Heart left ventricle (tissue), 16 donors: ENCODE data around the gene TGM1. TPM values are rescaled to one million over a fixed set of nuclear protein-coding genes. Genes with fewer than 3 reads are reported as not detected.
A peak's percentile ranks its signal among the peaks of the same experiment; 100 is the strongest.

Experiments used
- ATAC-seq, 4 donors: fragments of 200-7000 bp; cut with Tn5 transposase; one replicate each; pipeline ENCODE4 v1.9.1; 2020 to 2022; ENCODE audit warnings: moderate library complexity in 4 of 4, mild to moderate bottlenecking in 3 of 4, moderate number of reproducible peaks in 1 of 4
- DNase-seq, 5 donors: peaks; one replicate each; pipeline ENCODE4 v3.0.0-alpha.2; 2020
- H3K27ac ChIP-seq, 12 donors: fragments of 200-600 bp; sonication (generic) in 4 of 12; one replicate each; pipeline versions ENCODE4 v1.5.0 to v1.8.0; 2016 to 2022; ENCODE audit warnings: mild to moderate bottlenecking in 2 of 12
- H3K27me3 ChIP-seq, 9 donors: fragments of 200-600 bp; sonication (generic) in 2 of 9; one replicate each; pipeline versions ENCODE4 v1.5.1 to v1.8.0; 2016 to 2022; ENCODE audit warnings: mild to moderate bottlenecking in 3 of 9
- H3K36me3 ChIP-seq, 9 donors: fragments of 200-600 bp; sonication (generic) in 2 of 9; one replicate each; pipeline versions ENCODE4 v1.5.0 to v1.8.0; 2018 to 2022; ENCODE audit warnings: mild to moderate bottlenecking in 2 of 9
- H3K4me1 ChIP-seq, 12 donors: fragments of 200-600 bp; sonication (generic) in 4 of 12; one replicate each; pipeline versions ENCODE4 v1.5.0 to v1.8.0; 2016 to 2022; ENCODE audit warnings: mild to moderate bottlenecking in 3 of 12
- H3K4me3 ChIP-seq, 12 donors: fragments of 200-600 bp; sonication (generic) in 4 of 12; one replicate each; pipeline versions ENCODE4 v1.5.0 to v1.8.0; 2017 to 2022; ENCODE audit warnings: mild to moderate bottlenecking in 9 of 12, moderate library complexity in 4 of 12
- H3K9me3 ChIP-seq, 12 donors: fragments of 200-600 bp; sonication (generic) in 4 of 12; one replicate each; pipeline versions ENCODE4 v1.5.0 to v1.8.0; 2016 to 2022; ENCODE audit warnings: mild to moderate bottlenecking in 1 of 12
- POLR2A ChIP-seq, 2 donors: fragments of 450-650 bp; IDR thresholded peaks; one replicate each; pipeline ENCODE4 v1.6.1; 2017; ENCODE audit warnings: antibody characterized with exemption in 2 of 2, mild to moderate bottlenecking in 2 of 2, moderate library complexity in 2 of 2
- WGBS, 4 donors: extraction: QIAGEN DNeasy Blood & Tissue Kit in 2 of 4; methylation state at CpG; one replicate each; pipeline versions ENCODE4 v1.1.5 to v1.1.7; 2013 to 2018; 5-methylcytosine and 5-hydroxymethylcytosine counted together
- intact Hi-C, 10 donors: fragments of 100-400 bp; cut with DNase I; formaldehyde crosslinking; loops; one replicate each; pipeline versions ENCODE4 v1.11.1 to v1.14.2; 2022
- polyA plus RNA-seq, 2 donors: library from polyadenylated mRNA; stranded (reverse); fragments of 200-250 nt; gene quantifications; one replicate each; pipeline ENCODE4 v1.2.3, GENCODE V29; 2013
- total RNA-seq, 9 donors: library from RNA; depleted of rRNA in 2 of 9; stranded (reverse); fragments of >200 nt in 2 of 9; fragmentation: NEBNext Ultra II Directional in 3 of 9; extraction: Animal tissue kit (Norgen Biotek cat#: 25700) in 3 of 9; gene quantifications; one replicate each; pipeline versions ENCODE4 v1.1.0 to v1.2.4, GENCODE V29; 2016 to 2023
- TF ChIP-seq, protein P1 (sequence below), 12 donors: fragments of 200-600 bp; sonication (generic) in 4 of 12; IDR thresholded peaks; one replicate each; pipeline versions ENCODE4 v1.5.0 to v1.8.0; 2018 to 2022; ENCODE audit warnings: antibody characterized with exemption in 12 of 12, mild to moderate bottlenecking in 5 of 12
- donor health status: ischemic (EF 13 %, LVEDD 7.1; RV severe dilation, severe dysfunction).
- donor health status: healthy with polysubstance abuse.
- donor health status: DM: no; HTN: yes; CAD: no.
- donor health status: DM: no; HTN: no; CAD: no.
- donor health status: ischemic (EF 25% LVEDD 6.9; RV normal size, moderate dysfunction).
- donor health status: ischemic (EF 25% LVEDD 5.7; RV mildly dilated, moderate dysfunction).
- donor health status: healthy.
- donor health status: DM: yes; HTN: yes; CAD: no.
- donor health status: ischemic (EF 35%, LVEDD 5.7; RV mildly dilated, moderate dysfunction).
- donor health status: nonischemic (EF 11% LVEDD 7.7; RV severe dilation, severe dysfunction).
- donor health status: DM: yes; HTN: yes; CAD: no.
- donor health status: PGD.
- donor health status: ischemic (EF 29% LVEDD 5.4; RV normal size, mild dysfunction).
- donor health status: nonischemic (EF 23%, LVEDD 6.1; RV moderate dilation, normal function).

TGM1 gene
- total and polyA plus RNA-seq, 11 donors = 0.52 to 38.9 (median 0.98) TPM; not detected in 3

DNA sequence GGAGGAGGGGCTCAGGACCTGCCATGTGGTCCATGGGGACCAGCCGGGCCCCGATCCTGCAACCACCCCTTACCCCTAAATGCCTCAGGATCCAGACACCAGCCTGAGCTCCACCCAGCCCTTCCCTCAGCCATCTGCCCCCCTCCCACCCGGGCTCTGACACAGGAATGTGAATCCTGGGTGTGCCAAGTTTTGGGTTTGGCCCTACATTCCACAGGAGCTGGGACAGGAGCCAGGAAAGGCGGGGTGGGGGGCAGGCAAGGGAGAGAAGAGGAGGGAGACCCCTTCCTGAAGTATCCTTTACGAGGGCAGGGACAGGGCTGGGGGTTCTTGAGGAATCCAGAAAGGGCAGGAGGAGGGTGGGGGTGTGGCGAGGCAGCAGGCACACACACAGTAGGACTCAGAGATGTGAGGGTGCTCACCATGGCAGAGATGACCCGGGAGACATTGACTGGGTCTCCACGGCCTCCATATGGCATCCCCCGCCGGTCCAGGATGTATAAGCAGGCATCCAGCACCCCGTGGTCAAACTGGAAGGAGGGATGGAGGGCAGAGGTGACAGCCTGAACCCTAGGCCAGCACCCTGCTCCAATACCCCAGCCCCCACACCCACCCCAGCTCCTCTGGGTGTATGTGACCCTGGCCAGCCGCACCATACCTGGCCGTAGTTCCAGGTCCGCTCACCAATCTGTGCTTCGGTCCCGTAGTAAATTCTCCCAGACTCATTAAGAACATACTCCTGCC lies 3.5 kb downstream of the TGM1 start:
- TF ChIP-seq, protein P1, sequence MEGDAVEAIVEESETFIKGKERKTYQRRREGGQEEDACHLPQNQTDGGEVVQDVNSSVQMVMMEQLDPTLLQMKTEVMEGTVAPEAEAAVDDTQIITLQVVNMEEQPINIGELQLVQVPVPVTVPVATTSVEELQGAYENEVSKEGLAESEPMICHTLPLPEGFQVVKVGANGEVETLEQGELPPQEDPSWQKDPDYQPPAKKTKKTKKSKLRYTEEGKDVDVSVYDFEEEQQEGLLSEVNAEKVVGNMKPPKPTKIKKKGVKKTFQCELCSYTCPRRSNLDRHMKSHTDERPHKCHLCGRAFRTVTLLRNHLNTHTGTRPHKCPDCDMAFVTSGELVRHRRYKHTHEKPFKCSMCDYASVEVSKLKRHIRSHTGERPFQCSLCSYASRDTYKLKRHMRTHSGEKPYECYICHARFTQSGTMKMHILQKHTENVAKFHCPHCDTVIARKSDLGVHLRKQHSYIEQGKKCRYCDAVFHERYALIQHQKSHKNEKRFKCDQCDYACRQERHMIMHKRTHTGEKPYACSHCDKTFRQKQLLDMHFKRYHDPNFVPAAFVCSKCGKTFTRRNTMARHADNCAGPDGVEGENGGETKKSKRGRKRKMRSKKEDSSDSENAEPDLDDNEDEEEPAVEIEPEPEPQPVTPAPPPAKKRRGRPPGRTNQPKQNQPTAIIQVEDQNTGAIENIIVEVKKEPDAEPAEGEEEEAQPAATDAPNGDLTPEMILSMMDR (IDR thresholded peaks at IDR 0.05) = no peak
- TF ChIP-seq POLR2A (IDR thresholded peaks at IDR 0.05) = no peak
- peak in 1 of 5 donors; percentile 25 for DNase-seq
- H3K27me3 ChIP-seq = no peaks in the 10 kb centered on the region
- no peak overlapping the region for H3K27ac ChIP-seq
- ATAC-seq = peak in 1 of 4 donors; percentile 11
- H3K4me1 ChIP-seq = no peaks in the 10 kb centered on the region
- WGBS, 4 donors = 74 to 81% (median 78%) methylated on average over 14 to 16 of the region's 16 CpGs
- intact Hi-C loops = no loop called here
- H3K4me3 ChIP-seq = no peak overlapping the region
- H3K9me3 ChIP-seq = no peaks in the 10 kb centered on the region
- H3K36me3 ChIP-seq = no peaks in the 10 kb centered on the region

DNA sequence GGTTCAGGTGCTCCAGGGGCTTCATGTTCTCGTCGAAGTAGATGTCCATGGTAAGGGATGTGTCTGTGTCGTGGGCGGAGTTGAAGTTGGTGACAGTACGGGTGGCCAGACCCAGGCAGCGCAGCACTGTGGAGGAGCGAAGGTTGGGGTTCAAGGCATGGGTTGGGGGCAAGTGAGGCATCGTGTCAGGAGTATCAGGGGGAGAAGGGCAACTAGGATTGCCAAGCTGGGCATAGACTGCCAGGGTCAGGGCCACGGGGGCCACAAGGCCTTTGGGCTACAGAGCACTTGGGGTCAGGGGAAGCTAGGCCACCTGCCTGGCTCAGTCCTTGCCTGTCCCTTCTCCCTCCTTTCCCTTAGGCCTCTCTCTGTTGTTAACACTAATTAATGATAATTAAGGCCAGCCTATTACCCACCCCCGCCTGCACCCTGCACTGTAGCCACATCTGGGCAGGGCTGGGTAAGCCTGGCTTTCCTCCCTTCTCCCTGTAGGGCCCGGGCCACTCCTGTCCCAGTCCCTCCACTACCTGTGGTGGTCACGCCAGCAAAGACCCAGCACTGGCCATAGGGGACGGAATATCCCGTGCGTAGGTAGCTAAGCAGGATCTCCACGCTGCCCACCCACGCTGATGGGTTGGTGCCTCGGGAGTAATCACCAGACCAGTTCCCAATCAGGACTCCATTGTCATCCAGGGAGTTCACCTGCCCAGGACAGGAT lies 4.3 kb downstream of the TGM1 start:
- ATAC-seq (no peak), DNase-seq (no peak)
- Histone ChIP-seq H3K4me3 (no peak overlapping the region), H3K4me1 (no peaks in the 10 kb centered on the region), H3K36me3 (peaks cover 0 to 1% (median 0%) of the 10 kb centered on the region in 9 donors), H3K9me3 (no peaks in the 10 kb centered on the region), H3K27me3 (no peaks in the 10 kb centered on the region), H3K27ac (no peak overlapping the region)
- TF ChIP-seq POLR2A (IDR thresholded peaks at IDR 0.05) = no peak
- TF ChIP-seq, protein P1 (IDR thresholded peaks at IDR 0.05) = no peak
- 90 to 93% (median 92%) methylated on average over 18 of the region's 18 CpGs for WGBS, 4 donors
- intact Hi-C loops = no loop called here

DNA sequence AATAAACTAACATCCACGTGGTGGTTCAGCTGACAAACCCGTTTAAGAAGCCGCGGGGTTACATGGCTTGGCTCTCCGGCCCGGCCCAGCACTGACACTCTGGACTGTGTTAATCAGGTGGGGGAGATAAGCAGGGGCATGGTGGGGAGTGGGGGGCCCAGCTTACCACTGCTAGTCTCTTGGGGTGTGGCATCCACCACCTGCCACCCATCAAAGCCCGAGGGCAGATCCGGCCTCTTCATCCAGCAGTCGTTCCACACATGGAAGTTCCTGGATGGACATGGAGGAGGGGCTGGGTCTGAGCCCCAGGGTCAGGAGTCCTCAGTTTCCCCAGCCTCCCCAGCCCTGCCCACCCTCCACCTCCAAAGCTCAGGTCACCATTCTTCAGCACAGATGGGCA lies 4.9 kb downstream of the TGM1 start:
- Histone ChIP-seq H3K36me3 (peaks cover 0 to 4% (median 0%) of the 10 kb centered on the region in 9 donors), H3K27me3 (no peaks in the 10 kb centered on the region), H3K4me3 (no peak overlapping the region), H3K27ac (no peak overlapping the region), H3K4me1 (no peaks in the 10 kb centered on the region), H3K9me3 (no peaks in the 10 kb centered on the region)
- ATAC-seq = no peak
- 77 to 83% (median 79%) methylated on average over 9 of the region's 9 CpGs for WGBS, 4 donors
- no peak for DNase-seq
- TF ChIP-seq, protein P1 (IDR thresholded peaks at IDR 0.05) = no peak
- no peak for TF ChIP-seq POLR2A (IDR thresholded peaks at IDR 0.05)
- intact Hi-C loops = no loop called here

DNA sequence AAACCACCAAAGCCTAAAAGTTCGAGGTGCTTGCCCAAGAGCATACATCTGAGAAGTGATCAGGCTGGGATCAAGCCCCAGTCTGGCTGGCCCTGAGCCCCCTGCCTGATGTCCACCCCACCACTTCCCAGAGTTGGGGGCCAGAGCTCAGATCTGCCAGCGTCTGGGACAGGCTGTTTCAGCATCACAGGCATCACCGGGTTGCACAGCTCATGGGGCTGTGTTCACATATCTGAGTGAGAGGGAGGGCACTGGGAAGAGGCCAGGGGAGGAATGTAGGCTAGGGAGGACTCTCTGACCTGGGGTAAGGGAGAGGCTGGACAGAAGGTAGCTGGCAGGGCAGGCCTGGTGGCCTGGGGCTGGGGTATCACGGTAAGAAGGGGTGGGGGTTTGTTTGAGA lies 6.0 kb downstream of the TGM1 start:
- H3K4me3 ChIP-seq = no peak overlapping the region
- H3K4me1 ChIP-seq = peaks cover 0 to 4% (median 0%) of the 10 kb centered on the region in 12 donors
- no peak overlapping the region for H3K27ac ChIP-seq
- H3K27me3 ChIP-seq = no peaks in the 10 kb centered on the region
- H3K9me3 ChIP-seq = no peaks in the 10 kb centered on the region
- 73 to 78% (median 76%) methylated on average over 4 of the region's 4 CpGs for WGBS, 4 donors
- intact Hi-C loops = no loop called here
- H3K36me3 ChIP-seq = peaks cover 0 to 9% (median 0%) of the 10 kb centered on the region in 9 donors
- DNase-seq (no peak), ATAC-seq (no peak)
- TF ChIP-seq, protein P1 (IDR thresholded peaks at IDR 0.05) = no peak
- no peak for TF ChIP-seq POLR2A (IDR thresholded peaks at IDR 0.05)
